G401.6 (cell line): ENCODE data around the gene FGF7.
"Not testable (repeated sequence)": the region's sequence is repeated elsewhere in the genome, so short reads cannot be mapped to it uniquely, and the experiment has no call there.

ENCODE experiments used
- FAIRE-seq: peaks from 2 replicates; lab custom pipeline; 2012; peaks lifted over from hg19 to GRCh38; lab: Jason Lieb, UNC

The FGF7 gene

DNA sequence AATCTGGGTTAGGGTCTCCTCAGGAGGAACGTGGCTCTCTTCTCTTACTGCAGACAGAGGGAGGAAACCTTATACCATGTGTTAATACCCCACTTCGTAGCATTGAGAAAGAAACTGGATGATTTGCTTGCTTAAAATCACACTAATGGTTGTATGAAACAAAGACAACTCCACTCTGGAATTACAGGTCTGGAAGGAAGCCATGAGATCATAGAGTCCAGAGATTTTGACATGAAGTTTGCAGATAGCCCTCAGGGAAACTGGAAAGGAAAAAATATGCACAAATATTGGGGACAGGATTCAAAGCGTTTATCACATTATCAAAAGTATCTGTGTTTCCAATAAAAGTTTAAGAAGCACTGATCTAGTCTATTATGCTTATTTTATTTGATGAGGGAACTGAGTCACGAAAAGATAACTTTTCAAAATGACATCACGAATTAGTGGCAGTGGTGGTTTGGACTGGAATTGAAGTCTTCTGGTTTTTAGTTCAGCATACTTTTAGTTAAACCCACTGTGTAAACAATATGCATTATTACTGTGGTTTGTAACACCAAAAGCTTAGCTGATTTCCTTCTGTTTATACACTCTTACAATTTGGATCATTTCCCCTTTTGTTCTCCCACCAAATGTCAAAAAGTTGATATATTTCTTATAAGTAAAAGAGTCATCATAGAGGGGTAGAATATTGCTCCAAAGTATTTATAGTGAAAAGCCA is 16.8 kb downstream of the FGF7 start:
- no peak for FAIRE-seq

DNA sequence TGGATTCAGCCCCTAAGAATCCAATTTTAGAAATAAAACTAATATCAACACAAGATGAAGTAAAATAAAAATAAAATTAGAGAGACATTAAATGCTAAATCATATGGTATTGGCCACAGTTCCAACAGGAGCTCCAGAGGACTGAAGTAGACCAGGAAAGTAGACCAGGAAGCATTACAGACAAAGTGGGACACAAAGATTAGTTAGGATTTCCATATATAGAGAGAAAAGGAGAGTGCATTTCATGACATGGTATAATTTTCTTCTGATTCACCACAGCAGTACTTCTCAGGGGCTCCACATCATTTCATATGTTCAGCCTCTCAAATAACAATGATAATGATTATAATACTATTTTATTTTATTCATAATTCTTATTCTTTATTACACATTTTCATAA is 18.3 kb downstream of the FGF7 start:
- no peak for FAIRE-seq

- no peak for FAIRE-seq
Measured at GRCh38 chr15:49441816-49442215, 18.8 kb downstream of the FGF7 start.

- no peak for FAIRE-seq
Measured at GRCh38 chr15:49452595-49452994, 29.6 kb downstream of the FGF7 start.

GRCh38 chr15:49456166-49456565 is 33.1 kb downstream of the FGF7 start:
- FAIRE-seq = no peak

DNA sequence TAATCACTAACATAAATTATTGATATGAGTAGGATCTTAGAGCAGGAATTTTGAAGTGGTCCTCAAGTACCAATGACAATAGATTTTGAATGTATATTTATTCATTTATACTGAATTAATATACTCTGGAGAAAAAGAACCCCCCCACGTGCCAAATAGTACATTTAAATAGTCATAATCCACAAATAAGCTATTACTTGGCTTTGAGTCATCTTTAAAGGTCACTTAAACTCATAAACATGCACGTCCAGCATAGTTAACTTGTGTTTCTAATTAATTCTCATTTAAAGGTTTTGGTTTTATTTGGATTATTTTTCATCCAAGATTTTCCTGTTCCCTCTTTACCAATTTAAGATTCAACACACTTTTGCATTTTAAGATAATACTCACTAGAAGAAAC is 35.1 kb downstream of the FGF7 start:
- FAIRE-seq = no peak

- no peak for FAIRE-seq
Measured at GRCh38 chr15:49460411-49460941, 37.4 kb downstream of the FGF7 start.

- no peak for FAIRE-seq
Measured at GRCh38 chr15:49462232-49462844, 39.3 kb downstream of the FGF7 start.

DNA sequence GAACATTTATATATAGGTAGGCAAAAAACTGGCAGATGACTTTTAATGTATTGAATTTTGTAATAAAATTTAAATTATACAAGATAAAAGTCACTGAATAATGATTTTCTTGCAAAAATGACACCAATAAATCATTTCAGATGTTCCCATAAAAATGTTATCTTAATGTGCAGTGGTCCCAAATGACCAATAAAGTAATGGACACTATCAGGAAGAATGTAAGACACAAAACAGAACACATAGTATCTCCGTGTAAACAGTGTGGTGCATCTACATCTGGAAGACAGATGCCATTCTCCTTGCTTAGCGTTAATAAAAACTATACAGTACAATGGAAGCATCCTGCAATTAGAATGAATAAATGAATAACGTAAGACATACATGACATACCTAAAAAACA is 41.5 kb downstream of the FGF7 start:
- FAIRE-seq = no peak

DNA sequence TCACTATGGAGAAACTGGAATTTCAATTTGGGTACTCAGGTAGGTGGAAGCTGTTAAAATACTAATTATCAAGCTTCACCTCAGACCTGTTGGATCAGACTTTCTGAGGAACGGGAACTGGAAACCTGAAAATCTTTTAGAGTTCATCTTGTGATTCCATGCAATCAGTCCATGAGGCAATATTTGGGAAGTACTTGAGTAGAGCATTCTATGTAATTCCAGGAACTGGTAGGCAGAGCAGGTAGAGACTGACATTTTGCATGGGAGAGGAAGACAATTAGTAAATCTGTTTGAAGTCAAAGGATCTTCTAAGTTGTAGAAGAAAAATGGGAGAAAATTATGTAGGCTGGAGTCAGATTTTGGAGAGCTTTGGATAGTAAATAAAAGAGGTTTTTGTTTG is 43.1 kb downstream of the FGF7 start:
- no peak for FAIRE-seq

DNA sequence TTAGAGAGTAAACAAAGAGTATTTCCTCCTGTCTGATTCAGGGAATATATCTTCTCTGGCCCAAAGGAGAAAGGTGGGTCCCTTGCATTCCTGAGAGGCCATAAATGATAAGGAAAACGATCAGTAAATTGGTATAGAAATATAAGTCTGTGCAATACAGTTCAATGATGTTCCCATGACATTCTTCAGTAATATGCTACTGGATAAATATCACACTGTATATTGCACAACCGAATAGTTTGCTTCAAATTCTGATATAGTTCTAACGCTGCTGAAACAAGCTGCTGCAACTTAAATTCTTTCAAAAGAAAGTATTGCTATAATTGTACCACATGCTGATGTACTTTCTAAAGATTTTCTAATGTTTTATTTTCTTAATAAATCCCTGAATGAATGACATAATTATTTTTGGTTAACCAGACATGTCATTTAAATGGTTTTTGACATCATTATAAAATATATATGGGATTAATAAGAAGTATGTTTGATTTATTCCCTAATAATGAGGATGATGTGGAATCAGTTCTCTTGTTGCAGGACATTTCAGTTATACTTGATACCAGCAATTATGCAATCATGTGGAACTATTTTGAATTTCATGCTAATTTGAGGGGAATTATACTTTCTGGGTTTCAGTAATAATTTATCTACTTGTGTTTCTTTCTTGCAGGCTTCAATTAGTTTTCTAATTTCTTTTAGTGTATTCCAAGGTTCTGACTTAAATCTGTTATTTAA is 44.9 kb downstream of the FGF7 start:
- no peak for FAIRE-seq

DNA sequence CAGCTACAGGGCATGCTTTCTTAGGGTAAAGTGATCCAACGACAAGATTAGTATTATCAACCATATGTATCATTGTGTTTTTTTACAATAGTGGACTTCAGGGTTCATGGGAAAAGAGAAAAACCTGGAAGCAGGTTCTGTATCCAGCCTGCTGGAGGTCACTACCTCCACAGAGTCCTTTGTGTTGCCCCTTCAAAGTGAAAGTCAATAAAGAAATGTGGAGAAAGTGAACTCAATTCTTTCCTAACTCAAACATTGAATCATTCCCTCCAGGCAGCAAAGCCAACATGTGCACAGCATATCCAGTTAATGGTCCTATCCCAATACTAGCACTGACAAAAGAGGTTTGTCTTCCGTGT is 45.4 kb downstream of the FGF7 start:
- no peak for FAIRE-seq

- not testable (repeated sequence) for FAIRE-seq
Measured at GRCh38 chr15:49471248-49471647, 48.2 kb downstream of the FGF7 start.

DNA sequence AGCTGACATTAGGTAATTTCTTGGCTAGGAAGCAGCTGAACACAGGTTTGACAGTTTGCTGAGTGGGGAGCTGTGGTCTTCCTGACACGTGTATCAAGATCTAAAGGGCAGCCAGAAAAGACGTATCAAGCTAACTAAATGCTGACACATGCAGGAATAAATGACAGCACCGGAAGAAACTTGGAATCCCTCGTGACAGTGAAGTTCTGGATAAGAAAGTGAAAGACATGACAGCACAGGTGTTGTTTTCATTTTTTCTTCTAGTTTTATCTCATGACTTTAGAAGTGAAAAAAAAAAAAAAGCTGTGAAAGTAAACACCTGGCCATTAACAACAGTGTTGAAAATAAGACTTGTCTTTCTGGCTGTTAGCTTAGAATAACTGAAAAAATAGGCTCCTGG is 48.7 kb downstream of the FGF7 start:
- FAIRE-seq = no peak

- no peak for FAIRE-seq
Measured at GRCh38 chr15:49472338-49472737, 49.3 kb downstream of the FGF7 start.

- peak; percentile 6 for FAIRE-seq
Measured at GRCh38 chr15:49473031-49473430, 50.0 kb downstream of the FGF7 start.

DNA sequence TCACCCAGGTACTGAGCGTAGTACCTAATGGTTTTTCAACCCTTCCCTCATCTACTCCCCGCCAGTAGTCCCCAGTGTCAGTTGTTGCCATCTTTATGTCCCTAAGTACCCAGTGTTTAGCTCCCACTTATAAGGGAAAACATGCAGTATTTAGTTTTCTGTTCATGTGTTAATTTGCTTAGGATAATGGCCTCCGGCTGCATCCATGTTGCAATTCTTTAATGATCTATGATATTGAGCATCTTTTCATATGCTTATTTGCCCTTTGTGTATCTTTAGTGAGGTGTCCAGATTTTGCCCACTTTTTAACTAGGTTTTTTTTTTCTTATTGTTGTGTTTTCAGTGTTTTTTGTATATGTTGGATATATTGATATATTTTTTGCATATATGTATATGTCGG is 55.0 kb downstream of the FGF7 start:
- not testable (repeated sequence) for FAIRE-seq

GRCh38 chr15:49478982-49479381 is 55.9 kb downstream of the FGF7 start:
- FAIRE-seq = not testable (repeated sequence)

- not testable (repeated sequence) for FAIRE-seq
Measured at GRCh38 chr15:49485401-49485800, 62.4 kb downstream of the FGF7 start.

DNA sequence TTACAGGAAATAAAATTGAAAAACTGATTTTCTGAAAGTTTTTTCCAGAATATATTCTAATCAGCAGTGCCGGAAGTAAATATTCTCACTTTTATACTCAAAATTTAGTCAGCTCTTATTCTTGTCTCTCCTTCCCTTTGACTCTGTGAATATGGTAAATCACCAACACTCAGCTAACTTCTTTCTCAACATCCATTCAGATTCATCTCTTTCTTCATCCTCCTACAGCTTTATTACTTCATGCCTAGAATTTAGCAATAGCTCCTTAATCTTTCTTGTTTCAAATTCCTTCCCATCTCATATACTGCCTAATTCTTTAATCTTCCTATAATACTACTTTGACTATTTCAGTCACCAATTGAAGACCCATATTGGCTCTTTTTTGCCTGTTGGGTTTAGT is 67.9 kb downstream of the FGF7 start:
- no peak for FAIRE-seq

- FAIRE-seq = no peak
Measured at GRCh38 chr15:49492151-49492550, 69.1 kb downstream of the FGF7 start.

DNA sequence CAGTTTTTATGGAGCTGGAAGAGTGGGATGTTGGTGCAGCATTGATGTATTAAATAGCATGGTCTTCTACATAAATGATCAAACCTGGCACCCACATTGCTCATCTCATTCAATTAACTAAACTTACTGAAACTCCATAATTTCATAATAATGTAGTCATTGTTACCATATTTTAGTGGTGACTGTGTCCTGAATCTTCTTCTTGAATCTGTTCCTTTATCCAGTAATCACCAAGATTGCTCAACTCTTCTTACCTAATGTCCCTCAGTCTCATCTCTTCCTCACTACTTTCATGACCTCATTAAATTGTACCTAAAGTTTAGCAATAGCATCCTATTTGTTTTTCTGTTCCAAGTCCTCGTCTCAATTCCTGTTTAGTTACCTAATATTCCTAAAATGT is 69.8 kb downstream of the FGF7 start:
- no peak for FAIRE-seq

DNA sequence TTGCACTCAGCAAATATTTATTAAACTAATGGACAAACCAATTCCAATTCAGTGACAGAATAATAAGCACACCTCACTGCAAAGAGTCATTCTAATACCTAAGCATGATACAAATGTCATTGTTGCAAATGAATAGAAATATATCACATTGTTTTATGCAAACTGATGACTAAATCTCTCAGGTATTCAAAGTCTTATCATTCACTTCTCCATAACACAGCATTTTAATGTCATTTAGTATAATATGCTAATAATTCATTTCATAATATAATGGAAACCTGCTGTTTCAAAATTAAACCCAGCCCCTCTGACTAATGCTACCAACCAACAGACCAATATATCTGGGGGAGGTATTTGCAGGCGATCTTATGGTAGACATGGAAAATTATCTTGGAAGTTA is 71.8 kb downstream of the FGF7 start:
- FAIRE-seq = no peak
